Fibroblast of skin of right biceps (primary cell): Measurements from ENCODE around the gene PRDM15.

Source experiments
- DNase-seq: peaks from one replicate; pipeline ENCODE4 v3.0.0-alpha.2; 2013

PRDM15 gene, protein sequence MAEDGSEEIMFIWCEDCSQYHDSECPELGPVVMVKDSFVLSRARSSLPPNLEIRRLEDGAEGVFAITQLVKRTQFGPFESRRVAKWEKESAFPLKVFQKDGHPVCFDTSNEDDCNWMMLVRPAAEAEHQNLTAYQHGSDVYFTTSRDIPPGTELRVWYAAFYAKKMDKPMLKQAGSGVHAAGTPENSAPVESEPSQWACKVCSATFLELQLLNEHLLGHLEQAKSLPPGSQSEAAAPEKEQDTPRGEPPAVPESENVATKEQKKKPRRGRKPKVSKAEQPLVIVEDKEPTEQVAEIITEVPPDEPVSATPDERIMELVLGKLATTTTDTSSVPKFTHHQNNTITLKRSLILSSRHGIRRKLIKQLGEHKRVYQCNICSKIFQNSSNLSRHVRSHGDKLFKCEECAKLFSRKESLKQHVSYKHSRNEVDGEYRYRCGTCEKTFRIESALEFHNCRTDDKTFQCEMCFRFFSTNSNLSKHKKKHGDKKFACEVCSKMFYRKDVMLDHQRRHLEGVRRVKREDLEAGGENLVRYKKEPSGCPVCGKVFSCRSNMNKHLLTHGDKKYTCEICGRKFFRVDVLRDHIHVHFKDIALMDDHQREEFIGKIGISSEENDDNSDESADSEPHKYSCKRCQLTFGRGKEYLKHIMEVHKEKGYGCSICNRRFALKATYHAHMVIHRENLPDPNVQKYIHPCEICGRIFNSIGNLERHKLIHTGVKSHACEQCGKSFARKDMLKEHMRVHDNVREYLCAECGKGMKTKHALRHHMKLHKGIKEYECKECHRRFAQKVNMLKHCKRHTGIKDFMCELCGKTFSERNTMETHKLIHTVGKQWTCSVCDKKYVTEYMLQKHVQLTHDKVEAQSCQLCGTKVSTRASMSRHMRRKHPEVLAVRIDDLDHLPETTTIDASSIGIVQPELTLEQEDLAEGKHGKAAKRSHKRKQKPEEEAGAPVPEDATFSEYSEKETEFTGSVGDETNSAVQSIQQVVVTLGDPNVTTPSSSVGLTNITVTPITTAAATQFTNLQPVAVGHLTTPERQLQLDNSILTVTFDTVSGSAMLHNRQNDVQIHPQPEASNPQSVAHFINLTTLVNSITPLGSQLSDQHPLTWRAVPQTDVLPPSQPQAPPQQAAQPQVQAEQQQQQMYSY

DNA sequence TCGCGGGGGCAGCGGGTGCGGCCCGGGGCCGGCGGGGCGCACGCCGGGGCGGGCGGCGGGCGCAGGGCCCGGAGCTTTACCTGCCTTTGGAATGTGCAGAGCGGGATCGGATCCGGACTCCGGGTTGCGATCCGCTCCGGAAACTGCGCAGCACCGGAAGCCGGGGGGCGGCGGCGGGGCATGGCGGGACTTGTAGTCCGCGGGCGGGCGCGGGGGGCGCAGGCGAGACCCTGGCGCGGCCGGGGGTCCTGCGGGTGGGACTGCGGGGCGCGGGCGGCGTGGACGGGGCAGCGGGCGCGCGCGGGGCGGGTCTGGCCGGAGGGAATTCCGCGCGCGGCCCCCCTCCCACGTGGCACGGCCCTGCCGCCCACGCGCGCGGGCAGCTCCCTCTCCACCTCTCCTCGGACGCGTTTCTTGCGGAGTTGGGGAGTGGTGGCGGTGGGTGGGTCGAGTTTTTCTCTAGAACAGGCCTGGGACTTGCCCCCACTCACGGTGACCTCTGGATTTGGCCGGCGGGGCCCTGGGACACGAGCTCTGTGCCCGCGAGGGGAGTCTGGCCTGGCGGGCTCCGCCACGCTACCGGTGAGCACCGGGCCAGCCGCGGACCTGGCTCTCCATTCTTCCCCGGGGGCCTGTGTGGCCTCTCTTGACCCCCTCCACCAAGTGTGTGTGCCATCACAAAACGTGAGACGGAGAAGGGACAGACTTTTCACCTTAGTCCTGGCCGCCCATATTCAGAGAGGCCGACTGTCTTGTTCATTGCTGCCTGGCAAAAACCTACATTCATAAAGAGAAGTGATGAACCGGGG, at the start of gene PRDM15:
TSS of gene PRDM15 (minus strand) at position 155 of the 809 bp plus-strand sequence. CDS start 18,981 bp downstream, outside the sequence.
- DNase-seq = peak; percentile 90

GRCh38 chr21:41928621-41929220, 49.6 kb upstream of the PRDM15 start:
- DNase-seq = no peak

GRCh38 chr21:41927727-41928409, 48.7 kb upstream of the PRDM15 start:
- no peak for DNase-seq

- no peak for DNase-seq
Observed at GRCh38 chr21:41926807-41927171, 47.6 kb upstream of the PRDM15 start.

GRCh38 chr21:41926117-41926806, 47.1 kb upstream of the PRDM15 start:
- peak; percentile 44 for DNase-seq

- DNase-seq = no peak
Observed at GRCh38 chr21:41925767-41926116, 46.6 kb upstream of the PRDM15 start.

DNA sequence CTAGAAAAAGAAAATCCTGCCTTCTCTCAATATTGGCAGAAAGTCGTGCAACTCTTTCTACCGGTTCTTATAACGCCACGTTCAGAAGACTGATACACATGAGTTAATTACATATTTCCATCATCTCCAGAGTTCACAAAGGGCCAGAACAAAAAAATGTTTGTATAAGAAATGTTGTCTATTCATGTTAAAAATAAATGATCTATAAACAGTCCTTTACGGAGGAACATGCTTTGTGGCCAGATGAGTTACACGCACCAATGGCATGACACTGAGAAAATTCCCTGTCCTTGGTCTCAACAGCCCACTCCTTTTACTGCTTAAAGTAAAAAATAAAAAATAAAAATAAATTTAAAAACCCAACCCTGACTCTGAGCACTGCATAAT, 45.2 kb upstream of the PRDM15 start:
- peak; percentile 32 for DNase-seq

DNA sequence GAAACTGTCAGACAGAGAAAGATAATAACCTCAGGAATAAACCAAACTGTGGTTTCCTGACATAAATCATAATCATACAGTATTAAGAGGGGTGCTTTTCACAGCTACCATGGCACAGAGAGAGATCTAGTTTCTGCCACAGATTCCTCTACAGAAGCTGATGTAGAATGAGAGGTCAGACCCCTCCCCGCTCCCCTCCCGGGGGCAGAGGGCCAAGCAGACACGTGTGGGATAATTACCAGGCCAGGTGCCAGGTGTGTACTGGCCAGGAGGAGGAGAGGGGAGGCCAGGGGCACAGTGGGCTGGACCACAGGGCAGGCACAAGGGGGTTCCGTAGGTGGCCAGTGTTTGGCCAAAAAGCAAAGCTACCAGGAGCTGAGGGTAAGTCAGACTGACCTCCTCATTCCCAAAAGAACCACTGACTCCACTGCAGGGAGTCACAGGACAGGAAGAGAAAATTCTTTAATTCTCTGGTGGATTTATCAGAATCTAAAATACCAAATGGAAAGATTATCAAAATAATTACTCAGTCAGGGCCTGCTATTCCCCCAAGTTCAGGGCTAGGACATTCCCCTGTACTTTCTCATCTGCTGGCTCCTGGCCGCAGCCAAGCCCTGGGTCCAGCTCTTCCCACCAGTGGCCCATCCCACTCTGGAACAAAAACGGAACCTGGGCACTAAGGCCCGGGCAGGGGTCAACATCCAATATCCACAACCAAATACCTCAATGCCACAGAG, 44.7 kb upstream of the PRDM15 start:
- peak; percentile 54 for DNase-seq

GRCh38 chr21:41923186-41923585, 44.0 kb upstream of the PRDM15 start:
- no peak for DNase-seq

- DNase-seq = no peak
Observed at GRCh38 chr21:41921021-41921420, 41.9 kb upstream of the PRDM15 start.

DNA sequence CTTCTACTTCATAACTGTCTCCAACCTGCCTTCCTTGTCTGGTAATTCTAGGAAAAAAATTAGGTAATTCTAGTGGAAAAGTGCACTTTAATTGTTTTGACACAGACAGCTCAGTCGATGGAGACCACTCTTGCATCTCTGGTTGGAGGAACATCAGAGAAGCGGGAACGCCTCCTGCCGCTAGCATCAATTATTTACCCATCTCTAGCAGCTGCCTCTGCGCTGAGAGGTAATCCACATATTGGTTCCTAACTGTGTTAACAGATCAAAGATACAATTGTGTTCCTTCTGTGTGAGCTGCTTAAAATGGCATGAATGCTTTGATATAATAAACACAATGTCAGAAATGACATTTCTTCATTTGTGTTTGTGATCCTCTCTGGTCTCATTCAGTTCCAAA, 41.3 kb upstream of the PRDM15 start:
- no peak for DNase-seq

- DNase-seq = no peak
Observed at GRCh38 chr21:41919666-41920398, 40.7 kb upstream of the PRDM15 start.

DNA sequence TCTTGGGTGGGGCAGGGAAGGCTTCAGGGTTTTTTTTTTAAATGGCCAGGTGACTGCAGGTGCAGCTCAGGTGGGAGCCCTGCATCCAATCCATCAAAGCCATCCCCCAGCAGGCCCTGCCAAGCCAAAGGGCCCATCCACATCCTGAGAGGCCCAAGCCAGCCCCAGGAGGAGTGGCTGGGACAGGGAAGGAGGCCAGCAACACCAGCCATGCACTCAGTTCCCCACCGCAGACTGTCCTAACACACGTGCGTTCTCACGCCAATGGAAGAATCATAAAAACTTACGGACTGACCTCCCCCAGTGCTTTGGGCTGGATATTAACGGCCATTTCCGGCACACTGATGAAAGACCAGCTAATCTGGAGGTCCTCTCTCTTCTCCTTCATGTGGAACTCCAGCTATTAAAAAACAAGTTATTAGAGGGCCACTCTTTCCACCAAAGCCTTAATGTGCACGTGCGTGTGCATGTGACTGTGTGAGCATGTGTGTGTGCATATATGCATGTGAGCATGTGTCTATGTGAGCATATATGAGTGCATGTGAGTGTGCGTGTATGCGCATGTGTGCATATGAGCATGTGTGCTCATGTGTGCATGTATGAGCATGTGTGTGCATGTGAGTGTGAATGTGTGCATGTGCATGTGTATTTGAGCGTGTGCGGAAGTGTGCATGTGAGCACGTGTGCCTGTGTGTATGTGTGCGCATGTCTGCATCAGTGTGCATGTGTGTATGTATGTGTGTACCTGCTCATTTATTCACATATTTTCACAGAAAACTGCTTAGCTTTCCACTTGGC, 39.6 kb upstream of the PRDM15 start:
- no peak for DNase-seq

DNA sequence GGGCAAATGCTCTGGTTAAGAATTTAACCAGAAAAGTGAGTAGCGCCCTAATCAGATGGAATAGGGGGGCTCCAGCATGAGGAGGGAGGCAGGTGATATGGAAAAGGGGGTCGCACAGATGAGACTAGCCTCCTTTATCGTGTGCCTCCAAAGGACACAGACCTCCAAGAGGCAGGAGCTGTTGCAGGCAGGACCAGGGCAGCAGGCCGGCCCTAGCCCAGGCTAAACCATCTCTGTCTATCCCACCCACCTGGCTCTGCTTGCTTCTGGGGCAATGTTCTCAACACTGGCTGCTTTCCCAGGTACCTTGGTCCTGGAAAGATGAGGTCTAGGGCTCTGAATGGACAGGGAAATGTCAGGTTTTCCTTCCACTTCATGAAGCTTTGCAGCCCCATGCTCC, 38.4 kb upstream of the PRDM15 start:
- no peak for DNase-seq

DNA sequence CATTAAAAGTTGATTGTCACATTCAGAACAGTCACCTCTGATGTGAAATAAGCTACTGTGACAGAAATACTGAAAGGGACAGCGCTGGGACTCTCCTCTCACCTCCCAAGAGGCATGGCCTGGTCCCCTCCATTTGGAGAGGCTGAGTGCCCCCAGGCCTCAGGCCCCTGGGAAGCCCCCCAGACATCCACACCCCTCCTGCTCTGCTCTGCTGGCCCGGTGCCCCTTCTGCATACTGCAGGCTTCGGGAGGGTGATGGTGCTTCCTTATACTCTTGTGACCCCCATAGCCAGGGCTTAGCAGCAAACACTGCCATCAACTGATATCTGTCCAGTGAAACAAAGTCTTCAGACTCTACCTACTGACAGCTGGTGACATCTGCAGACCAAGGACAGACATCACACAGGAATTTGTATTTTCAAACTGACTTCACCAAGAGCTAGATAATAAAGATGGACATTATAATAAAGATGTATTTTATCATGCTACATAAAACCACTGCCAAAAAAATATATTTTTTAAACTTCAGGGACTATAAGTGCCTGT, 37.8 kb upstream of the PRDM15 start:
- no peak for DNase-seq

DNA sequence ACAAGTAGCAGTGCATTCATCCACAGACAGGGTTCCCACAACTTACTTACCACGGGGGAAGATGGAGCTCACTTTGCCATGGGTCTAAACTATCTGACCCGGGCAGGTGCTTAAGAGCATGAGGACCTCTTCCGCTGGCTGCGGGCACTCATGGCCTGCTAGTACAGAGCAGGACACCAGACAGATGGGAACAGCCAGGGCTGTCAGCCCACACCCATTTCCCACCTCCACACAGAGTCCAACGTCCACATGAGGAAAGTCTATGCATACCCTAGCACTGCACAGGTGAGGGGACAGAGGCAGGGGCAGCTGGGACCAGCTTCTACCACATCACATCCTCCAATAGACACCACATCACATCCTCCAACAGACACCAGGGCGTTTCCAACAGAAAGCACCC, 35.8 kb upstream of the PRDM15 start:
- DNase-seq = no peak

- DNase-seq = no peak
Observed at GRCh38 chr21:41914358-41914757, 35.2 kb upstream of the PRDM15 start.

- DNase-seq = no peak
Observed at GRCh38 chr21:41913230-41913629, 34.1 kb upstream of the PRDM15 start.
